Gastroesophageal sphincter (tissue), 3 donors: ENCODE results near the gene TRAPPC13.

Source experiments
- CTCF ChIP-seq, 4 experiments: fragments of 200-600 bp in 2 of 4; fragments of 450-650 bp in 2 of 4; sonication (generic) in 1 of 4; IDR thresholded peaks; one replicate each; pipeline ENCODE4 v1.5.1; 2017 to 2019; ENCODE audit warnings: antibody characterized with exemption in 4 of 4, mild to moderate bottlenecking in 2 of 4, moderate library complexity in 2 of 4
- EP300 ChIP-seq: sonication (generic); formaldehyde crosslinking; IDR thresholded peaks from one replicate; pipeline ENCODE4 v1.6.1; 2017; ENCODE audit warnings: antibody characterized with exemption, mild to moderate bottlenecking
- POLR2A ChIP-seq, 2 donors: fragments of 450-650 bp; IDR thresholded peaks; one replicate each; pipeline ENCODE4 v1.6.1; 2017; ENCODE audit warnings: antibody characterized with exemption in 2 of 2, mild to moderate bottlenecking in 2 of 2, moderate library complexity in 1 of 2
- POLR2AphosphoS5 ChIP-seq: sonication (generic); formaldehyde crosslinking; IDR thresholded peaks from one replicate; pipeline ENCODE4 v1.6.1; 2017; ENCODE audit warnings: antibody characterized with exemption

- TF ChIP-seq CTCF (IDR thresholded peaks at IDR 0.05) (no peak), POLR2A (IDR thresholded peaks at IDR 0.05) (no peak), EP300 (no peak), POLR2AphosphoS5 (no peak)
Observed at GRCh38 chr5:65646938-65647337, 22.1 kb downstream of the TRAPPC13 start.
